Measurements from ENCODE around the gene ZNF592.
"Not testable (repeated sequence)": the region's sequence is repeated elsewhere in the genome, so short reads cannot be mapped to it uniquely, and the experiment has no call there.

Gene ZNF592

GRCh38 chr15:84748274-84749110 lies at the start of gene ZNF592:
Gene ZNF592, plus strand, starts transcription at chr15:84748592. Its CDS starts 34,084 bp downstream, at chr15:84782676.
- peak; percentile 86 for DNase-seq (ENCODE audit: low spot score)

- no peak for DNase-seq (ENCODE audit: low spot score)
These were observed 48.7 kb upstream of the ZNF592 start for GRCh38 chr15:84699538-84700191.

- peak; percentile 50 for DNase-seq (ENCODE audit: low spot score)
These were observed 45.4 kb upstream of the ZNF592 start for GRCh38 chr15:84702961-84703482.

- DNase-seq (ENCODE audit: low spot score), result no peak
These were observed 44.6 kb upstream of the ZNF592 start for GRCh38 chr15:84703808-84704207.

GRCh38 chr15:84714372-84714771 lies 34.0 kb upstream of the ZNF592 start:
- DNase-seq (ENCODE audit: low spot score), result no peak

- DNase-seq (ENCODE audit: low spot score), result no peak
These were observed 33.6 kb upstream of the ZNF592 start for GRCh38 chr15:84714821-84715220.

GRCh38 chr15:84715441-84716035 lies 32.9 kb upstream of the ZNF592 start:
- DNase-seq (ENCODE audit: low spot score), result no peak

- peak; percentile 94 for DNase-seq (ENCODE audit: low spot score)
These were observed 32.2 kb upstream of the ZNF592 start, which contains the start of gene SEC11A for GRCh38 chr15:84716036-84716732. Gene SEC11A, minus strand, starts transcription at chr15:84716139. Its CDS starts 64 bp downstream, at chr15:84716075.

GRCh38 chr15:84721371-84721770 lies 27.0 kb upstream of the ZNF592 start:
- no peak for DNase-seq (ENCODE audit: low spot score)

GRCh38 chr15:84722628-84723027 lies 25.8 kb upstream of the ZNF592 start:
- no peak for DNase-seq (ENCODE audit: low spot score)

- no peak for DNase-seq (ENCODE audit: low spot score)
These were observed 23.3 kb upstream of the ZNF592 start for GRCh38 chr15:84725001-84725491.

GRCh38 chr15:84727429-84727828 lies 21.0 kb upstream of the ZNF592 start:
- no peak for DNase-seq (ENCODE audit: low spot score)

- no peak for DNase-seq (ENCODE audit: low spot score)
These were observed 16.6 kb upstream of the ZNF592 start for GRCh38 chr15:84731774-84732173.

- DNase-seq (ENCODE audit: low spot score), result no peak
These were observed 13.5 kb upstream of the ZNF592 start for GRCh38 chr15:84734794-84735479.

GRCh38 chr15:84735480-84736061 lies 12.8 kb upstream of the ZNF592 start:
- not testable (repeated sequence) for DNase-seq (ENCODE audit: low spot score)

- no peak for DNase-seq (ENCODE audit: low spot score)
These were observed 12.0 kb upstream of the ZNF592 start for GRCh38 chr15:84736375-84736774.

GRCh38 chr15:84737005-84737404 lies 11.4 kb upstream of the ZNF592 start:
- no peak for DNase-seq (ENCODE audit: low spot score)

- no peak for DNase-seq (ENCODE audit: low spot score)
These were observed 7.7 kb upstream of the ZNF592 start for GRCh38 chr15:84740691-84741090.

GRCh38 chr15:84741121-84741520 lies 7.3 kb upstream of the ZNF592 start:
- no peak for DNase-seq (ENCODE audit: low spot score)

- DNase-seq (ENCODE audit: low spot score), result peak; percentile 61
These were observed 747 bp upstream of the ZNF592 start for GRCh38 chr15:84747416-84748273.
